ENCODE measurements around the gene NODAL.

Gene NODAL

DNA sequence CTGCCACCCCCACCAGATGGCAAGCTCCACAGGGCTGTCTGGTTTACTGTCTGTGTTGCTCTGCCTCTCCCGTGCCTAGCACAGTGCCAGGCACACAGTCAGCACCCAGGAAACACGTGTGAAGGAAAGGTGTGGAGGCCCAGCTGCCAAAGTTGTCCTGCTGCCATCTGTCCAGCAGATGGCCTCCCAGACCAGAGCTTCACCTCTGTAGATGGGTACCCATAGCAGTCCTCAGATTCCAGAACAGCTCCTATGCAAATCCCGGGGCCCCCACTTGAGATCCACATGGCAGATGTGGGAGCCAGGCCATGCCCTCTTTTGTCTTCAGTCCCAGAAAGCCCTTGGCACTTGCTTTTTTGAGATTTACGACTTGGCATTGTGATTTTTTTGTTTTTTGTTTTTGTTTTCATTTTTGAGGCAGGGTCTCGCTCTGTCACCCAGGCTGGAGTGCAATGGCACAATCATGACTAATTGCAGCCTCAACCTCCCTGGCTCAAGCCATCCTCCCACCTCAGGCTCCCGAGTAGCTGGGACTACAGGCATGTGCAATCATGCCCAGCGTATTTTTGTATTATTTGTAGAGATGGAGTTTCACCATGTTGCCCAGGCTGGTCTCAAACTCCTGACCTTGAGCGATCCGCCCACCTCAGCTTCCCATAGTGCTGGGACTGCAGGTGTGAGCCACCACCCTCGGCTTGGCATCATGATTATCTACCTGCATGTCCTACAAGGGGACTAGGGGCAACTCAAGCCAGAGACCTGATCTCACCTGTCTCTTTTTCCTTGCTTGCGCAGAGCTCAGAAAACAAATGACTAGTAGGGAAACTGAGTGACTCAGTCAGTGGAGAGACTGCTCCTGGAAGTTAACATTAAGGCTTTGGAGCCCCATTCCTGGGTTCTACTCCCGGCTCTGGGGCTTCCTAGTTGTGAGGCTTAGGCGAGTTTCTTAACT is 20.2 kb upstream of the NODAL start:
- Histone ChIP-seq H2BK12ac (ENCODE audit: low read length) (no peak overlapping the region), H3K27me3 (ENCODE audit: insufficient read depth, low read length) (peaks cover 23% of the 10 kb centered on the region), H3K23ac (ENCODE audit: low read length) (no peak overlapping the region), H2BK5ac (ENCODE audit: low read depth, low read length, poor library complexity) (no peak overlapping the region), H2BK120ac (ENCODE audit: insufficient read depth, low read length, poor library complexity) (no peak overlapping the region), H2AFZ (ENCODE audit: insufficient read depth, low read length, poor library complexity) (no peak overlapping the region), H4K8ac (ENCODE audit: low read depth, low read length) (no peak overlapping the region), H3K4me1 (ENCODE audit: control insufficient read depth in 1 of 2, insufficient read depth in 2 of 2, low read length in 2 of 2) (peaks cover 7 to 9% of the 10 kb centered on the region in 2 experiments), H4K12ac (ENCODE audit: low read depth, low read length) (no peak overlapping the region), H2AK5ac (ENCODE audit: low read length) (no peak overlapping the region), H3K4me2 (ENCODE audit: low read length) (no peak overlapping the region), H3K9me3 (ENCODE audit: insufficient read depth, low read depth, low read length) (peaks cover 7% of the 10 kb centered on the region), H3K9ac (ENCODE audit: low read length) (no peak overlapping the region), H3K18ac (ENCODE audit: low read length) (no peak overlapping the region), H3K79me1 (ENCODE audit: low read length) (no peaks in the 10 kb centered on the region), H3K14ac (ENCODE audit: low read length) (no peak overlapping the region), H3K4me3 (ENCODE audit: low read depth, low read length) (no peak overlapping the region), H3K79me2 (ENCODE audit: control insufficient read depth, insufficient read depth, low read length, poor library complexity) (no peaks in the 10 kb centered on the region), H3K27ac (ENCODE audit: low read depth, low read length) (no peak overlapping the region), H3K36me3 (ENCODE audit: control insufficient read depth in 1 of 2, insufficient read depth in 2 of 2, low read length in 2 of 2) (no peaks in the 10 kb centered on the region), H3K4ac (ENCODE audit: low read depth, low read length) (no peak overlapping the region), H4K91ac (ENCODE audit: low read depth, low read length) (no peak overlapping the region)
- WGBS (ENCODE audit: extremely low coverage, insufficient coverage, insufficient read length), result no CpG with 5 or more reads among the region's 13 CpGs
- peak; percentile 45 to 67 for DNase-seq

DNA sequence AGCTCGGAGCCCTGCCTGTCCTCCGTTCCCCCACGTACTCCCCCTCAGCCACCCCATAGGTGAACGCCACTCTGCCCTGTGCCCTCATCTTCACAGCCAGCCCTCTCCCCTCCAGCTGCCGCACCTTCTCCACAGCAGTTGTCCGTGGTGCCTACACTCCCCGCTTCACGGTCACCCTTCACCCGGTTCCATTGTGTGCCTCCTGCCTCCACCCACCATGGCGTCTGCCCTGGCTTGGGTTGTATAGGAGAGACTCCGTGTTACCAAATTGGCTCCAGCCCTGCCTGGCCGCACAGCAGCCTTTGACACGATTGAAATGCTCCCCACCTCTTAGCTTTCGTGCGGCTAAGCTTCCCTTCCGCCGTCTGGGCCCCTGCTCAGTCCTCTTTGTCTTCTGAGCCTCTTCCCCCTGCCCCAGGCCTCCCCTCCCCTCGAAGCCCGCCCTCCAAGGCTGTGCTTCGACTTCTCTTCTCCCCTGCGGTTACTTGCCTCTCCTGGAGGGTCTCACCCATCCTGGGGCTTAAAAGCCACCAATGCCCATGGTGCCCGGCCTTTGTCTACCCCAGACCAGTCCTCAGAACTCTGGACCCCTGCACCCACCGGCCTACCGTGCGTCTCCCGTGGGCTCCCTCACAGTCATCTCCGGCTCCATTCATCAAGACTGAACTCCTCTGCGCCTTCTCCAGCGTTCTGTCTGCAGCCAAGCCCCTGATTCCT is 18.5 kb upstream of the NODAL start:
- H2BK12ac ChIP-seq (ENCODE audit: low read length), result no peak overlapping the region
- H3K79me2 ChIP-seq (ENCODE audit: control insufficient read depth, insufficient read depth, low read length, poor library complexity), result no peaks in the 10 kb centered on the region
- H3K23ac ChIP-seq (ENCODE audit: low read length), result no peak overlapping the region
- no peak overlapping the region for H3K18ac ChIP-seq (ENCODE audit: low read length)
- no peak overlapping the region for H3K4me2 ChIP-seq (ENCODE audit: low read length)
- WGBS (ENCODE audit: extremely low coverage, insufficient coverage, insufficient read length), result no CpG with 5 or more reads among the region's 29 CpGs
- H3K4me3 ChIP-seq (ENCODE audit: low read depth, low read length), result no peak overlapping the region
- no peak overlapping the region for H3K9ac ChIP-seq (ENCODE audit: low read length)
- peaks cover 8% of the 10 kb centered on the region for H3K9me3 ChIP-seq (ENCODE audit: insufficient read depth, low read depth, low read length)
- peaks cover 11 to 14% of the 10 kb centered on the region in 2 experiments for H3K4me1 ChIP-seq (ENCODE audit: control insufficient read depth in 1 of 2, insufficient read depth in 2 of 2, low read length in 2 of 2)
- peaks cover 24% of the 10 kb centered on the region for H3K27me3 ChIP-seq (ENCODE audit: insufficient read depth, low read length)
- H2AK5ac ChIP-seq (ENCODE audit: low read length), result no peak overlapping the region
- no peak overlapping the region for H4K12ac ChIP-seq (ENCODE audit: low read depth, low read length)
- no peak overlapping the region for H2AFZ ChIP-seq (ENCODE audit: insufficient read depth, low read length, poor library complexity)
- no peak overlapping the region for H3K4ac ChIP-seq (ENCODE audit: low read depth, low read length)
- no peak overlapping the region for H2BK5ac ChIP-seq (ENCODE audit: low read depth, low read length, poor library complexity)
- no peaks in the 10 kb centered on the region for H3K79me1 ChIP-seq (ENCODE audit: low read length)
- H2BK120ac ChIP-seq (ENCODE audit: insufficient read depth, low read length, poor library complexity), result no peak overlapping the region
- no peak overlapping the region for H4K8ac ChIP-seq (ENCODE audit: low read depth, low read length)
- H4K91ac ChIP-seq (ENCODE audit: low read depth, low read length), result no peak overlapping the region
- no peak overlapping the region for H3K27ac ChIP-seq (ENCODE audit: low read depth, low read length)
- H3K36me3 ChIP-seq (ENCODE audit: control insufficient read depth in 1 of 2, insufficient read depth in 2 of 2, low read length in 2 of 2), result no peaks in the 10 kb centered on the region
- H3K14ac ChIP-seq (ENCODE audit: low read length), result no peak overlapping the region
- DNase-seq, result no peak

DNA sequence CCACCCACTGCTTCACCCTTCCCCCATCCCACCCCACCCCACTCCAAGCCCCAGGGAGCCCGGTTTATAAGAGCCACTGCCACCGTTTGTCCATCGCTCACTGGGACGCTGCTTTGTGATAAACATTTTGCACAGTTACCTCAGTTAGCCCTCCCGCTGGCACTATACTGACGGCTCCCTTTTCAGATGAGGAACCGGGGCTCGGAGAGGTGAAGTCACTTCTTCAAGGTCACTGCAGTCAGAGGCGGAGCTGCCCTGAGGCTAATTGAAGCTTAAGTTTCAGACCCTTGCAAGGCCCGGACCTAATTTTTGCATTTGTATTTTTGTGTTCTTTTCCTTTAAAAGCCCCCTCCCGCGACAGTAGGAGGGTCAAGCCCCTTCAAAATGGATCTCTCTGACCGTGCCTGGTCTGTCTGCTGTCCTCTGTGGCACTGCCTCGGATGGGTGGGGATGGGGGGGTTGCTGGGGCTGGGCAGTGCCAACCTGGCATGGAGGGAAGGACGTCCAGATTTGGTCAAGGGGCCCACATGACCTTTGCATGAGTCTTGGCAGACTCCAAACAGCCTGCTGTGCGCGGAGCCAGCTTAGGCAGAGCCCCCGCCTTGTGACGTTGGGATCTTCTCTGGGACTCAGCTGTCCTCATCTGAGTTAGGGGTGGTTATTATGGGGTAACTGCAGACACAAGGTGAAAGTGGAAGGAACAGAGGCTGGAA is 17.7 kb upstream of the NODAL start:
- H2AFZ ChIP-seq (ENCODE audit: insufficient read depth, low read length, poor library complexity), result no peak overlapping the region
- no peak overlapping the region for H3K4ac ChIP-seq (ENCODE audit: low read depth, low read length)
- H3K36me3 ChIP-seq (ENCODE audit: control insufficient read depth in 1 of 2, insufficient read depth in 2 of 2, low read length in 2 of 2), result no peaks in the 10 kb centered on the region
- WGBS (ENCODE audit: extremely low coverage, insufficient coverage, insufficient read length), result no CpG with 5 or more reads among the region's 19 CpGs
- DNase-seq, result no peak
- no peak overlapping the region for H2BK12ac ChIP-seq (ENCODE audit: low read length)
- no peak overlapping the region for H4K91ac ChIP-seq (ENCODE audit: low read depth, low read length)
- no peaks in the 10 kb centered on the region for H3K79me2 ChIP-seq (ENCODE audit: control insufficient read depth, insufficient read depth, low read length, poor library complexity)
- no peak overlapping the region for H3K23ac ChIP-seq (ENCODE audit: low read length)
- H3K27me3 ChIP-seq (ENCODE audit: insufficient read depth, low read length), result peaks cover 24% of the 10 kb centered on the region
- H3K27ac ChIP-seq (ENCODE audit: low read depth, low read length), result no peak overlapping the region
- no peak overlapping the region for H3K14ac ChIP-seq (ENCODE audit: low read length)
- no peak overlapping the region for H3K18ac ChIP-seq (ENCODE audit: low read length)
- H4K8ac ChIP-seq (ENCODE audit: low read depth, low read length), result no peak overlapping the region
- H3K9me3 ChIP-seq (ENCODE audit: insufficient read depth, low read depth, low read length), result peaks cover 8% of the 10 kb centered on the region
- H3K9ac ChIP-seq (ENCODE audit: low read length), result no peak overlapping the region
- H3K79me1 ChIP-seq (ENCODE audit: low read length), result no peaks in the 10 kb centered on the region
- no peak overlapping the region for H2BK5ac ChIP-seq (ENCODE audit: low read depth, low read length, poor library complexity)
- no peak overlapping the region for H3K4me3 ChIP-seq (ENCODE audit: low read depth, low read length)
- no peak overlapping the region for H2BK120ac ChIP-seq (ENCODE audit: insufficient read depth, low read length, poor library complexity)
- H3K4me1 ChIP-seq (ENCODE audit: control insufficient read depth in 1 of 2, insufficient read depth in 2 of 2, low read length in 2 of 2), result peaks cover 11 to 14% of the 10 kb centered on the region in 2 experiments
- no peak overlapping the region for H2AK5ac ChIP-seq (ENCODE audit: low read length)
- H4K12ac ChIP-seq (ENCODE audit: low read depth, low read length), result no peak overlapping the region
- H3K4me2 ChIP-seq (ENCODE audit: low read length), result no peak overlapping the region

DNA sequence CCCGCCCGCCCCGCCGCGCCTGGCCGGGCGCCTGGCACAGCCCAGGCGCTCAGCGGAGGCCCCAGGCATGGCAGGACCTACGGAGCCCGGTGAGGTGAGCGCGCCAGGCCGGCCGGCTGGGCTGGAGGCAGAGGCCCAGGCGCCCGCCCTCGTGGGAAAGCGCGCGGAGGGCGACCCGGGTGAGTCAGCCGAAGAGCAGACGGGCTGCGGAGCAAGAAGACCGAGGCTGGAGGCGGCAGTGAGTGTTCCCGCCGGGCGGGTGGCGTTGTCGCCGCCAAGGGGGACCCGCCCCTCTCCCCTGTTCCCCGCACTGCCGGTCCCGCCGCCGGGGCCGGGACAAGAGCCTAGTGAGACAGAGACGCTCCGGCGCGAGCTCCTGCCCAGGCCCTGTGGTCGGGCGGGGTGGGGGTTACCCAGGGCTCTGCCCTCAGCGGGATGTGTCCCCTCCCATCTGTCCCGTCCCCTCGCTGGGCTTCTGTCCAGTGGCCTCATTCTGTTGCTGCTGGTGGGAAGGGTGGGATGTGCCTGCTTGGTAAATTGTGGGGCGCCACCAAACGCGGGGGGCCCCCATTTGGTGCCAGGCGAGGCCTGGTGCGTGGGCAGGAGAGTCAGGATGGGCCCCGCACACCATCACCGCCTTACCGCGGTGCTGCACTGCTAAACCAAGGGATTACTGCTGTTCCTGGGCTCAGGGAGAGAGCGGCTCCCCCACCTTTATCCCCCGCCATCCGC is 17.0 kb upstream of the NODAL start:
- no CpG with 5 or more reads among the region's 62 CpGs for WGBS (ENCODE audit: extremely low coverage, insufficient coverage, insufficient read length)
- peaks cover 11 to 14% of the 10 kb centered on the region in 2 experiments for H3K4me1 ChIP-seq (ENCODE audit: control insufficient read depth in 1 of 2, insufficient read depth in 2 of 2, low read length in 2 of 2)
- H4K91ac ChIP-seq (ENCODE audit: low read depth, low read length), result no peak overlapping the region
- peak in 1 of 2 donors; percentile 42 for DNase-seq
- H4K12ac ChIP-seq (ENCODE audit: low read depth, low read length), result no peak overlapping the region
- H2AFZ ChIP-seq (ENCODE audit: insufficient read depth, low read length, poor library complexity), result no peak overlapping the region
- H3K4me3 ChIP-seq (ENCODE audit: low read depth, low read length), result peak overlapping the region; percentile 16
- no peak overlapping the region for H3K4ac ChIP-seq (ENCODE audit: low read depth, low read length)
- no peaks in the 10 kb centered on the region for H3K79me2 ChIP-seq (ENCODE audit: control insufficient read depth, insufficient read depth, low read length, poor library complexity)
- H3K79me1 ChIP-seq (ENCODE audit: low read length), result no peaks in the 10 kb centered on the region
- H3K14ac ChIP-seq (ENCODE audit: low read length), result no peak overlapping the region
- no peak overlapping the region for H2BK5ac ChIP-seq (ENCODE audit: low read depth, low read length, poor library complexity)
- no peak overlapping the region for H3K9ac ChIP-seq (ENCODE audit: low read length)
- H2BK12ac ChIP-seq (ENCODE audit: low read length), result peak overlapping the region; percentile 25
- H3K4me2 ChIP-seq (ENCODE audit: low read length), result peak overlapping the region; percentile 57
- no peak overlapping the region for H2BK120ac ChIP-seq (ENCODE audit: insufficient read depth, low read length, poor library complexity)
- no peak overlapping the region for H3K18ac ChIP-seq (ENCODE audit: low read length)
- H3K27me3 ChIP-seq (ENCODE audit: insufficient read depth, low read length), result peaks cover 24% of the 10 kb centered on the region
- no peak overlapping the region for H3K23ac ChIP-seq (ENCODE audit: low read length)
- no peak overlapping the region for H4K8ac ChIP-seq (ENCODE audit: low read depth, low read length)
- H3K36me3 ChIP-seq (ENCODE audit: control insufficient read depth in 1 of 2, insufficient read depth in 2 of 2, low read length in 2 of 2), result no peaks in the 10 kb centered on the region
- H3K27ac ChIP-seq (ENCODE audit: low read depth, low read length), result no peak overlapping the region
- no peak overlapping the region for H2AK5ac ChIP-seq (ENCODE audit: low read length)
- peaks cover 8% of the 10 kb centered on the region for H3K9me3 ChIP-seq (ENCODE audit: insufficient read depth, low read depth, low read length)
